Measurements from ENCODE around the gene GRIK2.

DNA sequence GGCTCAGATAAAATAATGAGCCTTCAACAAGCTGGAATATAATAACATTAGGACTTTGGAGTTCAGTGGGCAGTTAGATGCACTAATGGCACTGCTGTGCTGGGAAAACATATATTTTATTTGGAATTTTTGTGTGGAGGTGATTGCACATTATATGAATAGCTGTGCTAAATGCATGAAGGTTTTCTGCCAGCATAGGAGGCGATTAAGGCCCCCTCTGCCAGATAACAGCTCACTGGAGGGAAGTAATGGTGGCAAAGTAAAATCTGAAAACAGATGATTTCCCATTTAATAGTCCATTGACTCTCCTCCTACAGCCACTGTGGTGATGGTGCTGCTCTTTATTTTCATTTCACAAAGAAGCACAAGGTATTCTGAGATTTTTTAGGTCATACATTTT is 326.0 kb downstream of the GRIK2 start:
- no peak for TF ChIP-seq EZH2 (IDR thresholded peaks at IDR 0.05; ENCODE audit: borderline replicate concordance, low read depth, low read length, severe bottlenecking)
- TF ChIP-seq, protein P1, sequence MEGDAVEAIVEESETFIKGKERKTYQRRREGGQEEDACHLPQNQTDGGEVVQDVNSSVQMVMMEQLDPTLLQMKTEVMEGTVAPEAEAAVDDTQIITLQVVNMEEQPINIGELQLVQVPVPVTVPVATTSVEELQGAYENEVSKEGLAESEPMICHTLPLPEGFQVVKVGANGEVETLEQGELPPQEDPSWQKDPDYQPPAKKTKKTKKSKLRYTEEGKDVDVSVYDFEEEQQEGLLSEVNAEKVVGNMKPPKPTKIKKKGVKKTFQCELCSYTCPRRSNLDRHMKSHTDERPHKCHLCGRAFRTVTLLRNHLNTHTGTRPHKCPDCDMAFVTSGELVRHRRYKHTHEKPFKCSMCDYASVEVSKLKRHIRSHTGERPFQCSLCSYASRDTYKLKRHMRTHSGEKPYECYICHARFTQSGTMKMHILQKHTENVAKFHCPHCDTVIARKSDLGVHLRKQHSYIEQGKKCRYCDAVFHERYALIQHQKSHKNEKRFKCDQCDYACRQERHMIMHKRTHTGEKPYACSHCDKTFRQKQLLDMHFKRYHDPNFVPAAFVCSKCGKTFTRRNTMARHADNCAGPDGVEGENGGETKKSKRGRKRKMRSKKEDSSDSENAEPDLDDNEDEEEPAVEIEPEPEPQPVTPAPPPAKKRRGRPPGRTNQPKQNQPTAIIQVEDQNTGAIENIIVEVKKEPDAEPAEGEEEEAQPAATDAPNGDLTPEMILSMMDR (IDR thresholded peaks at IDR 0.05; ENCODE audit: extremely low read depth in 1 of 2, insufficient read depth in 1 of 2, low read depth in 1 of 2, low read length in 2 of 2): no peak
- TF ChIP-seq POLR2A (IDR thresholded peaks at IDR 0.05; ENCODE audit: low read depth, low read length): no peak

Measured in endothelial cell of umbilical vein (primary cell).